NCI-H1694 treated with DMSO at 0.1 percent for 48 hours (cell line): ENCODE measurements around the gene GOLPH3.
A peak's percentile ranks its signal among the peaks of the same experiment; 100 is the strongest.
"Not testable (repeated sequence)": the region's sequence is repeated elsewhere in the genome, so short reads cannot be mapped to it uniquely, and the experiment has no call there.

Source experiments
- DNase-seq: peaks from one replicate; lab custom pipeline; 2025; lab: John Stamatoyannopoulos, UW

The GOLPH3 gene

GRCh38 chr5:32098890-32099310, 75.2 kb downstream of the GOLPH3 start:
- no peak for DNase-seq

- no peak for DNase-seq
These were observed 75.8 kb downstream of the GOLPH3 start for GRCh38 chr5:32098291-32098690.

DNA sequence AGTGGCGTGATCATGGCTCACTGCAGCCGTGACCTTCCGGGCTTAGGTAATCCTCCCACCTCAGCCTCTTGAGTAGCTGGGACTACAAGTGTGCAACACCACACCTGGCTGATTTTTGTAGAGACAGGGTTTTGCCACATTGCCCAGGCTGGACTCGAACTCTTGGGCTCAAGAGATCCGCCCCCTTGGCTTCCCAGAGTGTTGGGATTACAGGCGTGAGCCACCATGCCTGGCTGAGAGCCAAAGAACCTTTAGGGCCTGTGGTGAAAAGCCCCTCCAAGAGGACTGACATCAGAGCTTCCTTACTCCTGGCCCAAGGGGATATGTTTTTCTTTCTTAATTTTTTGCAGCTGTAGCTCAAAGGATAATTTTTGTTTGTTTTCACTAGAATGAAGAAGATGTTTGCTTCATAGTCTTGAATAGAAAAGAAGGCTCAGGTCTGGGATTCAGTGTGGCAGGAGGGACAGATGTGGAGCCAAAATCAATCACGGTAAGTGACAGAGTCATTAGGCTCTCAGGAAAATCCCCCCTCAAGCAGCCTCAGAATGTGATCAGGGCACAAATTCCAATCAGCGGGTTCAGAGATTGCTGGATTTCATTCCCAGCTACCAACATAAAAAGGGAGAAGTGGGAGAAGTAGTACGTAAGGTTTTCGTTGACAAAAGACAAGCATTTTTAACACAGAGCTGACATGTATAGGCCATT, 77.1 kb downstream of the GOLPH3 start:
- no peak for DNase-seq

GRCh38 chr5:32095261-32095671, 78.9 kb downstream of the GOLPH3 start:
- no peak for DNase-seq

- no peak for DNase-seq
These were observed 79.4 kb downstream of the GOLPH3 start for GRCh38 chr5:32094691-32095090.

DNA sequence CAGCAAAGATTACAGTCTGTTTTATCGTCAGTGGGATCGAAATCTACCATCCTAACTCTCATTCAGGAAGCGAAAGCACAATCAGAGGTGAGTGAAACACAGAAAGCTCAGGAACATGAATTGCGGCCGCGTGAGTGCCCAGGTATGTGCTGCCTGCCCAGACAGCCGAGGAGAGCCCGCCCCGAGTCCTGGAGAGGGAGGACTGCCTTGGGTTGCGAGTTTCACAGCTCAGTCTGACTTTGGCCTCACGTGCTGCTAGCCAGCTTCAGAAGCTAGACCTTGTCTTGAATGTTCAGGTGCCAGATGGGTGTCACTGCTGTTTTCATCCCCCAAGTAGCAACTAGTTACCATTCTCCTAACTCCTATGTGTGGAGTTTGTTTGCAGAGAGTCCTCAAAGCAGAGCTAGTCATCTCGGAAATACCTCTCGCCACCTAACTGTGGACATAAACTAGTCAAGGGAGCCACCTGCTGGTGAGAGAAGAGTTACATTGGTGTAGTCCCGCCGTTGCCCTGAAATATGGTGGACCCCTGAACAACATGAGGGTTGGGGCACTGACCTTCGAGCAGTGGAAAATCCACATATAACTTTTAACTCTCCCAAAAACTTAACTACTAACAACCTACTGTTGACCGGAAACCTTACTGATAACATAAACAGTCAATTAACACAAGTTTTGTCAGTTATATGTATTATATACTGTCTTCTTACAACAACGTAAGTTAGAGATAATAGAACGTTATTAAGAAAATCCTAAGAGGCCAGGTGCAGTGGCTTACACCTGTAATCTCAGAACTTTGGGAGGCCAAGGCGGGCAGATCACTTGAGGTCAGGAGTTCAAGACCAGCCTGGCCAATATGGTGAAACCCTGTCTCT, 80.9 kb downstream of the GOLPH3 start:
- DNase-seq: peak; percentile 87

- no peak for DNase-seq
These were observed 83.4 kb downstream of the GOLPH3 start for GRCh38 chr5:32090755-32091128.

GRCh38 chr5:32090026-32090754, 83.9 kb downstream of the GOLPH3 start:
- DNase-seq: no peak

GRCh38 chr5:32089146-32090000, 84.7 kb downstream of the GOLPH3 start:
- DNase-seq: no peak

GRCh38 chr5:32088214-32088613, 85.9 kb downstream of the GOLPH3 start:
- DNase-seq: no peak

- DNase-seq: no peak
These were observed 86.7 kb downstream of the GOLPH3 start for GRCh38 chr5:32087086-32088082.

- DNase-seq: no peak
These were observed 90.1 kb downstream of the GOLPH3 start for GRCh38 chr5:32083981-32084430.

GRCh38 chr5:32082701-32083100, 91.4 kb downstream of the GOLPH3 start:
- no peak for DNase-seq

GRCh38 chr5:32080565-32080964, 93.6 kb downstream of the GOLPH3 start:
- not testable (repeated sequence) for DNase-seq

GRCh38 chr5:32078855-32079254, 95.3 kb downstream of the GOLPH3 start:
- not testable (repeated sequence) for DNase-seq

DNA sequence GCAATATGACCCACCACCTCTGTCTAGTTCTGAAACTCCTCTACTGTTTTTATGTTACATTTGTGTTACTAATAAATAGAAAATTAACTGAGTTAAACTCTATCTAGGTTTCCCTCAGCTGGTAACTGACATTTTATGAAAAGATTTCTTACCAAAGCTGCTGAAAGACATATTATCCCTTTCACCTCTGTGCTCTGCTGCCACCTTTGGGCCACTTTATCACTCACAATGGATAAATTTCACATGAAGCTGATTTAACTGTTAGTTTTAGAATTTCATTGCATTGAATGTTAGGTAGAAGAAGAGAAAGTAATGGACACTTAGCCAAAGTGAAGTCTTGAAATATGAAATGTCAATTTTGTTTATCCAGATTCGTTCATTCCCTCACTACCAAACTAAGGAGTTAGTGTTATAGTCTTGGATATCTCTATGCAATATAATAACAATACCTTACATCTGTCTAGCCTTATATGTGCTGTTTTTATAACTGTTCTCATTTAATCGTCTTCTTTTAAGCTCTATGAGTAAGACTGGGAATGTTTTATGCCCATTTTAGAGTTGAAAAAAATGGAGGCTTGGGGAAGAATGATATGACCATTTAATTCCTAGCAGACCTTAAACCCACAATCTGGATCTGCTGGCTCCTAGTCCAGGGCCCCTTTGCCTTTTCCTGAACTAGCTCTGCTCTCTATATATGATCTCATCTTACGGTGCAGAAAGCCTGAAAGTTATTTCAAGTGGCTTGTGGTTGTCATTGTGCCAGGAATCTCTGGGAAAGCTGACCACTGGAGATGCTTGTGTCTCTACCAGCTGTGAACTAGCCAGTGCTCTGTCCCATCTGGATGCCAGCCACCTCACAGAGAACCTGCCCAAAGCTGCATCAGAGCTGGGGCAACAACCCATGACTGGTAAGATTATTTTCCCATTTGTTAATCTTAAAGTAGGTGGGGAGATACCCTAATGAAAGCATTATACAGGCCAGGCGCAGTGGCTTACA, 97.1 kb downstream of the GOLPH3 start:
- peak; percentile 51 for DNase-seq
